IPS-18a (cell line): ENCODE data around the gene DOK7.
A peak's percentile ranks its signal among the peaks of the same experiment; 100 is the strongest.

Experiments used
- H3K27ac ChIP-seq: one replicate; pipeline ENCODE4 v1.5.1; 2013; ENCODE audit warnings: low read length
- H3K27me3 ChIP-seq: one replicate; pipeline ENCODE4 v1.6.1; 2013; ENCODE audit warnings: mild to moderate bottlenecking, low read length; ENCODE audit not compliant: control insufficient read depth, insufficient read depth
- H3K36me3 ChIP-seq: one replicate; pipeline ENCODE4 v1.6.1; 2013; ENCODE audit warnings: low read depth, low read length; ENCODE audit not compliant: control insufficient read depth
- H3K4me1 ChIP-seq: one replicate; pipeline ENCODE4 v1.6.1; 2013; ENCODE audit warnings: low read depth, low read length; ENCODE audit not compliant: control insufficient read depth
- H3K4me3 ChIP-seq: one replicate; pipeline ENCODE4 v1.5.1; 2013; ENCODE audit warnings: low read length
- H3K9ac ChIP-seq: one replicate; pipeline ENCODE4 v1.6.1; 2013; ENCODE audit warnings: mild to moderate bottlenecking, low read length, moderate library complexity
- H3K9me3 ChIP-seq: one replicate; pipeline ENCODE4 v1.6.1; 2013; ENCODE audit warnings: low read depth, low read length; ENCODE audit not compliant: control insufficient read depth

DOK7 gene

DNA sequence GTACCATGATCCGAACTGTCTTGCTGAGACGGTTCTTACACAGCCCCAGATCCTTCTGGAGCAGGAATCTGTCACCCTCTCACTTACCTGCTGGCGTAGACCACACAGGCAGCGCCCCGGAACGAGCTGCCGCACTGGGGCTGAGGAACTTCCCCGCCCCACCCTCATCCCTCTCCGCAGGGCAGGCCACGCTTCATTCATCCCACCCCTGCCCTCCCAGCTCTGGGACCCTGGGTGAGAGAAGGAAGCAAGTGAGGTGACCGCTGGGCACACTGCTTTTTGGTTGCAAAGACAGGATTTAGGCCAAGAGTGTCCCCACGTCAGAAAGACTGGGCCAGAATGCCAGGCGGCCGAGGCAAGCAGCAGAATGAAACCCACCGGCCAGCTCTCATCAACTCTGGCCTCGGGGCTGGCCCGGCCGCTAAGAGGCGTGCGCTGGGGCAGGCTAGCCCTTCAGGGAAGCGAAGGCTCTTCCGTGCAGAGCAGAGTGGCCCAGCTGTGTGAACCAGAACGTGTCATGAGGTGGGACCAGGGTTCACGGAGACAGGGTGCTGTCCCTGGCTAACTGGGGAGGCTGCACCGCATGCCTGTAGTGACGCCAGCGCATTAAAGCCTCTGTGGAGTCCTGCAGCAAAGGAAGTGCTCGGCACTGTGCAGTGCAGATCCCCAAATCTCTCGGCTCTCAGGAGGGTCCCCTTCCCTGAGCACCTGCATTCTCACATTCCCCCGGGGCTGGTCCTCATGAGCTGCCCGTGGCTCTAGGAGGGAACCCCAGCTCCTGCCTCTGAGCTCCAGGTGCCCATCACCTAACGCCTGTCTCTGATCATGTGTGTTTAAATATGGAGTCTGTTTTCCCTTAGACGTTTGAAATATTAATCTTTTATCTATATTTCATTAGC, 62.7 kb downstream of the DOK7 start:
- H3K27ac ChIP-seq = no peak overlapping the region
- no peaks in the 10 kb centered on the region for H3K9me3 ChIP-seq
- H3K27me3 ChIP-seq = no peaks in the 10 kb centered on the region
- H3K4me3 ChIP-seq = no peak overlapping the region
- H3K36me3 ChIP-seq = peaks cover 23% of the 10 kb centered on the region
- no peak overlapping the region for H3K9ac ChIP-seq
- no peaks in the 10 kb centered on the region for H3K4me1 ChIP-seq

DNA sequence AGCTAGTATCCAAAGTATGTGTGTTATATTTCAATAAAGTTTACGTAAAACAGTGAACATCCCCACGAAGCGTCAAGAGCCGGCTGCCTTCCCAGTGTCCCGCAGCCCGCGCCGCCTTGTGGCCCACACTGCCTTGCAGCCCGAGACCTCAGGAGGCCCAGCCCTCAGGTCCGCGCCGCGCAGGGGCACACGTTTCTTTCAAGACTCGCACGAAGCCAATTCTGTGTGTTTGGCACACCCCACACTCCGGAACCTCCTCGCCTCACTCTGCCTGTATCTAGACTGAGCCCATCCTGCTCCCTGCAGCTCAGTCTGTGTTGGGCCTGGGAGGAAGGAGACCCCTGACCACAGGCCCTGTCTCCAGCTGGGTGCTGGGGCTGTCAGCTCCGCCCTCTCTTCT, 63.4 kb downstream of the DOK7 start:
- H3K36me3 ChIP-seq = peaks cover 22% of the 10 kb centered on the region

DNA sequence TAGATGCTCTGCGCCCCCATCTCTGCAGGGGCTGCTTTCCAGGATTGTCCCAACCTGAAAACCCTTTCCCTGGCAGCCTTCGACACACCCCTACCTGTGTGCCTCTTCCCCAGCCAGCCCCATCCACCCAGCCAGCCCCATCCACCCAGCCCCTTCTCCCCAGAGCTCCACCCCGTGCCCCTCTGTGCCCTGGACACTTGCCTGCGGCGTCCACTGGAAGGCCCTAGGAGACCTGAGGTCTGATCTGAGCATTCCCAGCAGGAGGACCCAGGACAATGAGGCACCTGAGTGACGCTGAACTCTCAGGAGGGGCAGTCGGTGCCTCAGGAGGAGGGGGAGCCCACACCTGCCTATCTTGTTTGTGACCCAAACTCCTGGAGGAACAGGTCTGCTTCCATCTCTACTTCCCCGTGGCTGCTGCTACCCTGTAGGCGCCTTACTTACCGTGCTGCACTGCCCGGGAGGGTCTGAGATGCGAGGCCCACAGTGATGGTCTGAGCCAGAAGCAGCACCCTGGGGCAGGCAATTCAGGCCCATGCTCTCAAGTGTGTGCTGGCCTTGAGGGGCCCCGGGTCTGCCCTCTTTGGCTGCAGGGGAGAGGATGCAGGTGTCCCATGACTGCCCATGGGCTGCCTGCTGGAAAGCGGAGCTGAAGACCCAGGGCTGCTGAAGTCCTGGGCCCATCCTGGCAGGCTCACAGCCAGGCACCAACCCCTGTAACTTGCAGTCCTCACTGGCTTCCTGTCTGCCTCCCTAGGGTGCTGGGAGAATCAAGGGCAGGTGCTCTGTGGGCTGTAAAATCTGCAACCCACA, 64.2 kb downstream of the DOK7 start:
- H3K36me3 ChIP-seq = peaks cover 22% of the 10 kb centered on the region
- H3K4me1 ChIP-seq = peaks cover 5% of the 10 kb centered on the region
- H3K4me3 ChIP-seq = no peak overlapping the region
- H3K9me3 ChIP-seq = no peaks in the 10 kb centered on the region
- no peak overlapping the region for H3K27ac ChIP-seq
- H3K9ac ChIP-seq = no peak overlapping the region
- H3K27me3 ChIP-seq = peaks cover 8% of the 10 kb centered on the region

More for the DNA sequence above, 63.4 kb downstream of the DOK7 start:
- no peaks in the 10 kb centered on the region for H3K9me3 ChIP-seq
- H3K4me1 ChIP-seq = peaks cover 5% of the 10 kb centered on the region
- H3K27me3 ChIP-seq = peaks cover 5% of the 10 kb centered on the region
- H3K27ac ChIP-seq = no peak overlapping the region
- no peak overlapping the region for H3K4me3 ChIP-seq
- H3K9ac ChIP-seq = no peak overlapping the region

DNA sequence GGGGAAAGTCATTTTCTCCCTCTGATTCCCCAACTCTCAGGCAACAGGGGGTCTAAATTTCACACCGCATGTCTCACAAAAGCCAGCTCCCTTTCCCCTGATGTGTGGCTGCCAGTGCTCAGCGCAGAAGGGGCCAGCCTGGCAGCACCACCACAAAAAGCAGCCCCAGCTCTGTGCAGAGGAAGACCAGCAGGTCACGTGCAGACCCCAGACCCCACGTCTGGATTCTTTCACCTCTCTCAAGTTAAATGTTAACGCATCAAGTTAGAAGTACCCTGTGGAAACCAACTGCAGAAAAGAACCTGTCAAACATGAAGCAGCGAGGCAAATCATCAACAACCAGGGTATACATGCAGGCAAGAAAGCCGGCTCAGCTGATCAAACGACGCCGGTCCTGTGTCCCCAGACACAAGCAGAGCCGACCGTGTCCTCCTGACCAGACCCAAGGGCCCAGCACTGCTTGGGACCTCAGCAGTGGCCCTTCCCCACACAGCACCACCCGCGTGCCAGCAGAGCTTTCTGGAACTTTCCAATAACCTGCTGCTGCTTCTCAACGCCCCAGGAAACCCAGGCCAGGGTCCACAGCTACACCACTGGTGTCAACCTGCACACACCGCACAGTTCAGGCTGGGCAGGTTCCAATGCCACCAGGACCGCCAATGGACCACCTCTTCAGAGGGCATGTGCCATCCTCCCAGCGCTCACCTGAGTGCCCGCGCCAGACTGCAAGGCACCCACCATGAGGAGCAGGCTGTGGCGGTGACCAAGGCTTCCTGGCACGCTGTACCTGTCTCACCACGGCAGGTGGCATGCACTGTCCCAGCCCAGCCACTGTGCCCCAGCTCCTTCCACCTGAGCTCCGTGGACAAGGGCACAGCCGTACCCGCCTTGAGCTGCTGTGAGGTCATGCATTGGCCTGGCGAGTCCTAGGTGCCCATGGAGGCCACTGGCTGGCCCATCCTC, 65.1 kb downstream of the DOK7 start:
- H3K36me3 ChIP-seq = peaks cover 17% of the 10 kb centered on the region
- peaks cover 6% of the 10 kb centered on the region for H3K4me1 ChIP-seq
- no peak overlapping the region for H3K4me3 ChIP-seq
- H3K9ac ChIP-seq = no peak overlapping the region
- H3K9me3 ChIP-seq = no peaks in the 10 kb centered on the region
- no peak overlapping the region for H3K27ac ChIP-seq
- H3K27me3 ChIP-seq = peaks cover 10% of the 10 kb centered on the region

DNA sequence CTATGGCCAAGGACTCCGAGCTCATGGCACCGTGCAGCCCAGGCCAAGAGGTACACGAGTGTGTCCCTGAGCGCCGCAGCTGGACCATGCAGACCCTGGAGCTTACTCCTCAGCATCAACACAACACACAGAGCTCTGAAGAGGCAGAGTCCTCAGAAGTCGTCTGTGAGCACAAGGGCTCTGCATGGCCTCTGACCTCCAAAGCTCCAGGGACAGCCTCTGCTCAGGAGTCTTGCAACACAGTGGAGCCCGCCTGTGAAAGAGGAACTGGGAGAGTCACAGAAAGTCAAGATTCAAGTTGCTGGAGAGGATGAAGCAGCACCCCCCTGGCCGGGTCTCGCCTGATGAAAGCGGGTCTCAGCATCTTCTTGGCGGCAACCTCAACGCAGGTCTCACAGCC, 66.3 kb downstream of the DOK7 start:
- H3K9ac ChIP-seq = no peak overlapping the region
- H3K4me3 ChIP-seq = no peak overlapping the region
- H3K4me1 ChIP-seq = peaks cover 13% of the 10 kb centered on the region
- no peak overlapping the region for H3K27ac ChIP-seq
- H3K36me3 ChIP-seq = peaks cover 9% of the 10 kb centered on the region
- H3K9me3 ChIP-seq = no peaks in the 10 kb centered on the region
- peaks cover 21% of the 10 kb centered on the region for H3K27me3 ChIP-seq

DNA sequence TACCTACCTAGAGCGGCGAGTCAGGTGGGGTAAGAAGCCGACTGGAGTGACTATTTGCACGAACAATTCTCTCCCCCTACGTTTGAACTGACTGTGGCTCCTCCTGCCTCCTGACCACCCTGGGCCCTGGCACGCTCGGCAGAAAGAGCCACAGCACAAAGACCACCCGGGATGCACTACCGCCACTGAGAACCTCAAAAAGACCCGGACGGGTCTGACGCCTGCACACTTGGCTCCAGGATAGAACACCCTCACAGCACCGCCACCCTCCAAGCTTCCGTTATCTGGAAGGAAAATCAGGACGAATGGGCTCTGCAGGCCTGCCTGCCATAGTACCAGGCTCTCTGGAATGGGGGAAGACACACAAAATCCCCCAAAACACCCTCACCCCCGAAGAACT, 66.9 kb downstream of the DOK7 start:
- Histone ChIP-seq H3K9me3 (no peaks in the 10 kb centered on the region), H3K4me1 (peaks cover 13% of the 10 kb centered on the region), H3K27me3 (peaks cover 21% of the 10 kb centered on the region), H3K27ac (no peak overlapping the region), H3K4me3 (no peak overlapping the region), H3K36me3 (peaks cover 3% of the 10 kb centered on the region), H3K9ac (no peak overlapping the region)

DNA sequence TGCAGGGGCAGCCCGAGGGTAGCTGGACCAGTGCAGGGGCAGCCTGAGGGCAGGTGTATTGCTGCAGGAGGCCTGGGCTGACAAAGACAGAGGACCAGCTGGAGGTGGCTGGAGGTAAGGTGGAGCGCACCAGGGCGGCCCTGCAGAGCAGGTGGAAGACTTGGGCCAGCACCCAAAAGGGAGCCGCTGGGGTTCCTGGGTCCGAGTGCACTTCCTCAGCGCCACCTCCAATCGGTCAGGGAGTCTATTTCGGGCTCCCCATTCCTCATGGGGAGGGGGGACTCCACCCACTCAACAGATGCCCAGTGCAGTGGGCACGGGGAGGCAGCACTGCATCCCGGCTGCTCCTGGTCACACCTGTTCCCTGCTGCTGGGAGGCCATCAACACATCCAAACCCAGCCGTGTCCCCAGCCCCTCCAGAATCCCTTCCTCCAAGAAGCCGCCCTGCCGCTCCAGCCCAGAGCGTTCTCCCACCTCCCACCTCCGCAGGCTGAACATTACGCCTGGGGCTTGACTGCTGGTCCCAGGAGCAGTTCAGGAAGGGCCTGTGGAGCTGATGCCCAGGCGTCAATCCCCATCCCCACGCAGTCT, 67.7 kb downstream of the DOK7 start:
- H3K27me3 ChIP-seq = peaks cover 21% of the 10 kb centered on the region
- H3K36me3 ChIP-seq = peaks cover 3% of the 10 kb centered on the region
- peak overlapping the region; percentile 62 for H3K4me3 ChIP-seq
- H3K9me3 ChIP-seq = no peaks in the 10 kb centered on the region
- peak overlapping the region; percentile 68 for H3K9ac ChIP-seq
- H3K27ac ChIP-seq = no peak overlapping the region
- peaks cover 13% of the 10 kb centered on the region for H3K4me1 ChIP-seq

DNA sequence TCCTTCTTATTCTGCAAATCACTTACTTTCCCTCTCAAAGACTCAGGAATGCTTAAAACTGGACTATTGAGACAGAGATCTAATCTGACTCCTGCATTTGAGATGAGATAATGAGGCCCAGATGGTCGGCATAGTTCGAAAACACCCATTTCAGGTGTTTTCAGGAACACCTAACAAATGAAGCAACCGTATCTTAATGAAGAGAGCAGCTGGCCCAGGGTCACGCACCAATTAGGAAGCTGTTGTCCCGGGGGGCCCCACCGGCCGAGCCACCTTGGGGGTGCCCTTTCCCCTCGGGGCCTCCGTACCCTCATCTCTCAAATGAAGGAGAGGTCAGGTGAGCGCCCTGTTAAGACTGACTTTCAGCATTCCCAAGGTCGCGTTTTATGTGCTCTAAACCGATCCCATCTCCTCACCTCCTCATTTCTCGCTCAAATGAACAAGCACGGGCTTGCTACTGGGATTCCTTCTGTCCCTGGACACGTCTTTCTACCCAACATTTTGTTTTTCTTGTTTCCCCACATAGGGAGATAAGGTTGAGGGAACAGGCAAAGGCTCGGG, 68.3 kb downstream of the DOK7 start:
- peaks cover 21% of the 10 kb centered on the region for H3K27me3 ChIP-seq
- H3K9me3 ChIP-seq = no peaks in the 10 kb centered on the region
- peaks cover 13% of the 10 kb centered on the region for H3K4me1 ChIP-seq
- peak overlapping the region; percentile 62 for H3K4me3 ChIP-seq
- H3K27ac ChIP-seq = no peak overlapping the region
- peak overlapping the region; percentile 68 for H3K9ac ChIP-seq
- peaks cover 3% of the 10 kb centered on the region for H3K36me3 ChIP-seq

DNA sequence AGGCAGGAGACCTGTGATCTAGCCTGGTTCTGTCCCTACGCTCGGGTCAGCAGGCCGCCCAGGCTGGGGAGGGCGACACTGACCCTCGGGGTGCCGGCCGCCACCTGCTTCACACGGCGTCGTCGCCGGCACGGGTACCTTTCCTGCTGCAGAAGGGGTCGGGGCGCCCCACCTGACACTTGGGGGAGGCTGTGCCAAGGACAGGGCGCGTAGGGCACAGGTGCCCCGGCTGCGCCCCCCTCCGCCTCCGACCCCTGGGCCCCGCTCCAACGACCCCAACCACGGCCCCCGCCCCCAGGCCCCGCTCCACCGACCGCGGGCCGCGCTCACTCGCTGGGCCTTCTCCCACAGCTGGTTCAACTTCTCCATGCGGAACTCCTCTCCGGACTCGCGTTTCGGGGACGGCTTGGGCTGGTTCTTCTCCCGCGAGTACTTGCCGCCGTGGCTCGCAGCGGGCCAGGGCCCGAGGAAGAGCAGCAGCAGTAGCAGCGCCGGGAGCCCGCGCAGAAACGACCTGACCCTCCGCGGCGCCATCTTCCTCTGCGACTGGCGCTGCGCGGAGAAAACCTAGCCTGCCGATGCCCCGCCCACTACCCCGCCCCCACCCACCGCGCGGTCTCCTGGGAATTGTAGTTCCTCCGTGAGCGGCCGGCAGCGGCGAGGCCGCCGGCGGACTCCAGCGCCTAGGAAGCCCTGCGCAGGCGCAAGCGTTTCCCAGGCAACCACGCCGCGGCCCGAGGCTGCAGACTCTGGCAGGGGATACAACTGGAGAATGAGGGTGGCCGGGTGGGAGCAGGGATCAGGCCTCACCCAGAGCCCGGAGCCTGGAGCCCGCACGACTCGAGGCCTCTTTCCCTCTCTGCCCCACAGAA, 69.0 kb downstream of the DOK7 start, which contains the start of gene LRPAP1:
Gene LRPAP1, minus strand, starts transcription at position 544 of the 872 bp plus-strand sequence. Its CDS starts 10 bp downstream, at position 534.
- Histone ChIP-seq H3K4me3 (peak within 1 kb of the TSS; percentile 62), H3K9me3 (no peaks in the 10 kb centered on the region), H3K4me1 (peaks cover 13% of the 10 kb centered on the region), H3K36me3 (peaks cover 3% of the 10 kb centered on the region), H3K9ac (peak within 1 kb of the TSS; percentile 68), H3K27ac (no peak within 1 kb of the TSS), H3K27me3 (peaks cover 21% of the 10 kb centered on the region)
